ENCODE measurements around the gene RABEPK.
"Not testable (repeated sequence)": the region's sequence is repeated elsewhere in the genome, so short reads cannot be mapped to it uniquely, and the experiment has no call there.

The RABEPK gene

DNA sequence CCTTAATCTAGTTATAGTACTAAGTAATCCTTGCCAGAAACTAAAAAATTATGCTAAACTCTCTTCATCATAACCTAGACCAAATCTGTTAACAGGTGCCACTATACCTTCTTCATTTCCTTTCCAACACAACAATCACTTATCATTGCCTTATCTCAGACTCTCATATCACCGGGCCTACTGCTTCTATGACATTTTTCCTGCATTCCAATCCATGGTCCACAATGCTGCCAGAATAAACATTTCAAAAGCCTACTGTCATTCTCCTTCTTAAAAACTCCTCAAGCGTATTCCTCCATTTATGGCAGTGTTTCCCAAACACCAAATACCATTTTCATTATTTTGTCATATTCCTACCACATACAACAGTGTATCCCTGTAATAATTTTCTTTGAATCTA lies 17.3 kb upstream of the RABEPK start:
- no peaks in the 10 kb centered on the region for H3K9me3 Mint-ChIP-seq
- H3K4me3 Mint-ChIP-seq, result no peak overlapping the region
- H3K36me3 Mint-ChIP-seq, result peaks cover 14% of the 10 kb centered on the region
- no peaks in the 10 kb centered on the region for H3K27me3 Mint-ChIP-seq
- peaks cover 82% of the 10 kb centered on the region for H3K4me1 Mint-ChIP-seq
- peak overlapping the region; percentile 41 for H3K27ac Mint-ChIP-seq

DNA sequence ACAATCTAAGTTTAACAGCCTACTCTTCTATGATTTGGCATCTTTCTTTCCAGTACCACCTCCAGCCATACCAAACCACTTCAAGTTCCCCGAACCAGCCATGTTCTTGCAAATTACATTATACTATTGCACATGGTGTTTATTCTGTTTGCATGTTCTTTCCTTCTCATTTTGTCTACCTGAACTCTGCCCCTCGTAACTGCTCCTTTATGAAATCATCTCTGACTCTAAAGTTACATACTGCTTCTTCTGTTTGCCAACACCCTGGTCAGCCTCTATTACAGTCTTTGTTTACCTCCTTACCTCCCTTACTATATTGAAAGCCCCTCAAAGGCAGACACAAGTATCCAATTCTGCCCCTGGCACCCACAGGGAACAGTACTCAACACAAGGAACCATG lies 16.8 kb upstream of the RABEPK start:
- H3K27ac Mint-ChIP-seq, result no peak overlapping the region
- H3K4me1 Mint-ChIP-seq, result peaks cover 78% of the 10 kb centered on the region

DNA sequence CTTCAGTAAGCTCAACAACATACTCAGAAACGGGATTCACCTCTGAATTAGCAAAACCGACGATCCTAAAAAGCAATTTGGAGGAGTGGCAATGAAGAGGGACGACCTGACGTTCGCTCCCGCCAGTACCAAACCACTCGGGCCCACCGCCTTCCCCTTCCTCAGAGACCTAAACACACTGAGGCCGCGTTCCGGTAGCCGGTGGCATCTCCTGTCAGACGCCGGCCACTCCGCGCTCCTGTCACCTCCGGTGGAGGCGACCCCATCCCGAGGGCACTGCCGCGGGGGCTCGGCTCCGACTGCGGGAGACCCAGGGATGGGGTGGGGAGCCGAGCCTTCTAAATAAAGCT lies 11.4 kb upstream of the RABEPK start:
- H3K27me3 Mint-ChIP-seq, result no peaks in the 10 kb centered on the region
- H3K27ac Mint-ChIP-seq, result peak overlapping the region; percentile 79
- H3K36me3 Mint-ChIP-seq, result peaks cover 2% of the 10 kb centered on the region
- peaks cover 62% of the 10 kb centered on the region for H3K4me1 Mint-ChIP-seq
- peak overlapping the region; percentile 98 for H3K4me3 Mint-ChIP-seq
- H3K9me3 Mint-ChIP-seq, result no peaks in the 10 kb centered on the region

More for the DNA sequence above, 16.8 kb upstream of the RABEPK start:
- Mint-ChIP-seq H3K27me3 (no peaks in the 10 kb centered on the region), H3K9me3 (no peaks in the 10 kb centered on the region), H3K36me3 (peaks cover 13% of the 10 kb centered on the region), H3K4me3 (no peak overlapping the region)

DNA sequence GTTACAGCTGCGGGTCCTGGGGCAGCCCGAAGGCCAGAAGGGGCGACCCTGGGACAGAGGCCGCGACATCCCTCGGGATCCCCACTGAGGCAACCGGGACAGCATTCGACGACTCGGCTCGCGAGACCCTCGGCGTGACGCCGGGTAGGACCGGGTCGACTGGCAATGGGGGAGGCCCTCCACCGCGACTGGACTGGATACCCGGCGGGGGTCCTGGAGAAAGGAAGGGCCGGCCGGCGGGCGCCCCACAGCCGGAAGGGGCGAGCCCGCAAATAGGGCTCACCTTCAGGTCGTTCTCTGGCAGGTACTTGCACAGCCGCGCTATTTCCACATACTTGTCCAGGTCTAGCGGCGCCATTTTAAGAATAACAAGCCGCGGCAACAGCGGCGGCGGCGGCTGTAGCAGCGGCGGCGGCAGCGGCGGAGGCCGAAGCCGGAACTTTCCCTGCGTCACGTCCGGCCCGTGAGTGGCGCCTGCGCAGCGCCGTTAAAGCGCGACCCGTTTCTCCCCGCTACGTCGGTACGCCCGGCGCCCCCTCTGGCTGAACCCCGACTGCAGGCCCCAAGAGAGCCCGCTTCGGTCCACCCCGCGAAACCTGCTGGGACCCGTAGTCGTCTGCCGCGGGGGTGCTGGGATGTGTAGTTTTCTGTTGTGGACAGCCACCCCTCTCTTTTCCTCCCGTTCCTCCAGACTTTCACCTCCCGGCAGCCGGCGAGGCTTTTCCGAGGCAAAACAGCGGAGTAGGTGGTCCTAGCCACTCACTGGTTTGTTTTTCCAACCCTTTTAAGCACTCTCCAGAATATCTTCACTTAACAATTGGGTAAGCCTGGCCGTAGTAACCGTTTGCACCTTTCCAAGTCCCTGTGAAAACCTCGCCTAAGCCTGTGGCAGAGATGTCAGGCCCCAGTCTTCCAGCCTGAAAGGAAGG lies 10.7 kb upstream of the RABEPK start, which contains the start of gene PPP6C:
Gene PPP6C, minus strand, starts transcription at position 443 of the 929 bp plus-strand sequence. Its CDS starts 85 bp downstream, at position 358.
- peaks cover 64% of the 10 kb centered on the region for H3K4me1 Mint-ChIP-seq
- H3K27ac Mint-ChIP-seq, result peak within 1 kb of the TSS; percentile 97
- H3K36me3 Mint-ChIP-seq, result no peaks in the 10 kb centered on the region
- H3K27me3 Mint-ChIP-seq, result no peaks in the 10 kb centered on the region
- H3K4me3 Mint-ChIP-seq, result peak within 1 kb of the TSS; percentile 98
- no peaks in the 10 kb centered on the region for H3K9me3 Mint-ChIP-seq

DNA sequence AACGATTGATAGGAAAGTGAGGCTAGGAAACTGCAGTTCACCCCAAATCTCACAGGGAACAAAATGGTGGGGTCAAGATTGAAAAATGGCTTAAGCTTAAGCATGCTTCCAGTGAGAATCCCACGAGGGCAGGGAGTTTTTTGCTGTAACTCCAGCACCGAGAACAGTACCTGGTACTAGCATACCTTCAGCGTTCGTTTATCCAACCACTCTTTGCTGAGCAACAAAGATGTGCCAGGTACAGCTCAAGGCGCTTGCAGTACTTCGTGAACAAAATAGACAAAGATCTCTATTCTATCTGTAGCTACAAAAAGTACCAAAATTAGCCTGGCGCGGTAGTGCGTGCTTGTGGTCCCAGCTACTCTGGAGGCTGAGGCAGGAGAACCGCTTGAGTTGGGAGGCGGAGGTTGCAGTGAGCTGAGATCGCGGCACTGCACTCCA lies 10.0 kb upstream of the RABEPK start:
- peak overlapping the region; percentile 97 for H3K27ac Mint-ChIP-seq
- H3K27me3 Mint-ChIP-seq, result no peaks in the 10 kb centered on the region
- H3K36me3 Mint-ChIP-seq, result no peaks in the 10 kb centered on the region
- peak overlapping the region; percentile 98 for H3K4me3 Mint-ChIP-seq
- H3K4me1 Mint-ChIP-seq, result peaks cover 66% of the 10 kb centered on the region
- no peaks in the 10 kb centered on the region for H3K9me3 Mint-ChIP-seq

DNA sequence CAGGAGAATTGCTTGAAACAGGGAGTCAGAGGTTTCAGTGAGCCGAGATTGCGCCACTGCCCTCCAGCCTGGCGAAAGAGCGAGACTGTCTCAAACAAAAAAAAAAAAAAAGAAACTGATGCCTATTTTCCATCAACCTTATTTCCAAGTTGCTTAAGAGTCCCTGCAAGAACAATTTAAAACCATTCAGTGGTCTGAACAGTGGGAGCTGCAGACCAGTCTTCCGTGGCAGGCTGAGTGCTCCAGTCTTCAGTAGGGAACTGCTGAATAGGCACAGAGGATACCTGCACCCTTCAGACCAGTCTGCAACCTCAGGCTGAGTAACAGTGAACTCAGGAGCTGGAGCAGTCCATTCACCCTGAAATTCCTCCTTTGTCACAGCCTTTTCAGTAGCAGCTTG lies 5.9 kb upstream of the RABEPK start:
- not testable (repeated sequence) for H3K27me3 Mint-ChIP-seq, H3K36me3 Mint-ChIP-seq, H3K9me3 Mint-ChIP-seq
- peak overlapping the region; percentile 71 for H3K4me3 Mint-ChIP-seq
- H3K27ac Mint-ChIP-seq, result peak overlapping the region; percentile 85
- peaks cover 74% of the 10 kb centered on the region for H3K4me1 Mint-ChIP-seq

DNA sequence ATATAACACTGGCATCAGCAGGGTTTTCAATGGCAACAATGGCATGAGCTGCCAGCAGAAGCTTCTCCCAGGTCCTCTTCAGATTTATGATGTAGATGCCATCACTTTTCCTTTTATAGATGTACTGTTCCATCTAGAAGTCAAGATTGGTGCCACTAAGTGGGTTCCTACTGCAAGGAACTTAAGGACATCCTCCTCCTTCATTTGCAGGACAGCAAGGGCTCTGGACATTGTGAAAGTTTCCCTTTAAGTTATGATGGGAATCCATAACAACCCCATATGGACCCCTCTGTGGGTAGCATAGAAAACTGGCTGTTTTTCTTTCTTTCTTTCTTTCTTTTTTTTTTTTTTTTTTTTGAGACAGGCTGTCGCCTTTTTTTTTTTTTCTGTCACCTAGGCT lies 4.8 kb upstream of the RABEPK start:
- H3K27ac Mint-ChIP-seq, H3K36me3 Mint-ChIP-seq, H3K4me3 Mint-ChIP-seq, H3K27me3 Mint-ChIP-seq, H3K9me3 Mint-ChIP-seq: not testable (repeated sequence)
- peaks cover 72% of the 10 kb centered on the region for H3K4me1 Mint-ChIP-seq

DNA sequence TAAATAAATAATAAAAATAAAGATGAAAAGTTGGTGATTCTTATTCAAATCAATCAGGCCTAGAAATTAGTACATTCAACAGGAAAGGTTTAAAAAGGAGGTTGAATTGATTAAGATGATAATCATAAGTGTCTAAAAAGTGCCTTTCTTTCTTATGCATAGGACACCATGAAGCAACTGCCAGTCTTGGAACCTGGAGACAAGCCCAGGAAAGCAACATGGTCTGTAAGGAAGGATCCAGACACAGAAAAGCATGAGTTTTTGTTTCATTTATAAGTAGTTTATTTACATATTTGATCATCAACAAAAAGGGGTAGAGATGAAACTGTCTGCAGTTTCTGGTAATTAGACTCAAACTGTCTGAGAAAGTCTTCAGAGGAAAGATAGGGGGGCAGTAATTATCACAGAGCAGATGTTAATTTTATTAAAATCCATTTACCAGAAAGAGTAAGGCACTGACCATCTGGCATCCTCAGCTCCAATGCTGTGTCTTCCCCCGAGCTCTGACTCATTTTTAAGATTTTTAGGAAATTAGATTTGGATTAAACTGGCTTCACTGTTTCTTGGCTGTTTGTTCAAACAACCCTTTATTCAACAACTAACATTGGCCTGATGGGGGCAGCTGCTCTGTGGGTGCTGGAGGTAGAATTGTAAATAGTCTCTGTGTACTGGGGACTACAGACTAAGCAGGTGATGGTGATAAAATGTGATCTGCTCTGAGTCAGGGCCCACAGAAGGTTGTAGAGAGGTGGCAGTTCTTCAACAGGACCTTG lies 2.7 kb downstream of the RABEPK start:
- Mint-ChIP-seq H3K27ac (peak overlapping the region; percentile 14), H3K27me3 (no peaks in the 10 kb centered on the region), H3K36me3 (peaks cover 19% of the 10 kb centered on the region), H3K4me3 (no peak overlapping the region), H3K4me1 (peaks cover 34% of the 10 kb centered on the region), H3K9me3 (no peaks in the 10 kb centered on the region)

DNA sequence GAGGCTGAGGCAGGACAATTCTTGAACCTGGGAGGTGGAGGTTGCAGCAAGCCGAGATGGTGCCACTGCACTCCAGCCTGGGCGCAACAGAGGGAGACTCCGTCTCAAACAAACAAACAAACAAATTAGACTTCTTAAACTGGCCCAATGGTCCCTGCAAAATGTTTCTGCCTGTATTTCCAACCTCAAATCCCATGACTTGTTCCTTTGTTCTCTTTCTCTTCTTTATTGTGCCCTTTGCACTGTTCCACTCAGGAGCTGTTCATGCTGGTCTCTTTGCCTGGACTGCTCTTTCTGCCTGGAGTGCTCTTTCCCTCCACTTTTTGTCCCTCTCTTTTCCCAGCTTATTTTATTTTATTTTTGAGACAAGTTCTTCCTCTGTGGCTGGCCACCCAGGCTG lies 4.1 kb downstream of the RABEPK start:
- Mint-ChIP-seq H3K4me3 (no peak overlapping the region), H3K27ac (no peak overlapping the region), H3K36me3 (peaks cover 24% of the 10 kb centered on the region), H3K27me3 (no peaks in the 10 kb centered on the region), H3K4me1 (peaks cover 27% of the 10 kb centered on the region), H3K9me3 (no peaks in the 10 kb centered on the region)

DNA sequence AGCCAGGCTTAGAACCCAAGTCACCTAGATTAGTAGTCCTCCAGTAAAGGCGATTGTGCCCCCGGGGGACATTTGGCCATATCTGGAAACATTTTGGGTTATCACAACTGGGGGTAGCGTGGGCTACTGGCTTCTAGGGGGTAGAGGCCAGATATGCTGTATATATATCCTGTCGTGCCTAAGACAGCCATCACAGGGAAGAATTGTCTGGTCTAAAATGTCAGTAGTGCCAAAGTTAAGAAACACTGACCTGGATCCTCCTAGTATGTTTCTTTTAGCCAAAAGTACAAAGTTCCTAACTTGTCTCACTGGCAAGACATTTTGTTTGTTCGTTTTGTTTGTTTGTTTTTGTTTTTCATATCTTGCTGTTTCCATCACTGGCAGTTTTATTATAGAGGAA lies 13.8 kb downstream of the RABEPK start:
- Mint-ChIP-seq H3K36me3 (peaks cover 17% of the 10 kb centered on the region), H3K4me3 (no peak overlapping the region), H3K4me1 (no peaks in the 10 kb centered on the region), H3K27ac (no peak overlapping the region), H3K27me3 (no peaks in the 10 kb centered on the region), H3K9me3 (no peaks in the 10 kb centered on the region)

DNA sequence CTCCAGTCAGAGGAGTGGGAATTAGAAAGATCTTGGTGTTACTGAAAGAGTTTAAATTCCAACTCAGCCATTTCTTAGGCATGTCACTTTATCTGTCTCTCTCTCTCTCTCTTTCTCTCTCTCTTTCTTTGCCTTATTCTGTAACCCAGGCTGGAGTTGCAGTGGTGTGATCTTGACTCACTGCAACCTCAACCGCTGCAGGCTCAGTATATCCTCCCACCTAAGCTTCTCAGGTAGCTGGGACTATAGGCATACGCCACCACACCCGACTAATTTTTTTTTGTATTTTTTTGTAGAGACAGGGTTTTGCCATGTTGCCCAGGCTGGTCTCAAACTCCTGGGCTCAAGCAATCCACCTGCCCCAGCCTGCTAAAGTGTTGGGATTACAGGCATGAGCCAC lies 18.3 kb downstream of the RABEPK start:
- Mint-ChIP-seq H3K27me3 (no peaks in the 10 kb centered on the region), H3K27ac (no peak overlapping the region), H3K36me3 (peaks cover 9% of the 10 kb centered on the region), H3K9me3 (no peaks in the 10 kb centered on the region), H3K4me3 (no peak overlapping the region), H3K4me1 (no peaks in the 10 kb centered on the region)

DNA sequence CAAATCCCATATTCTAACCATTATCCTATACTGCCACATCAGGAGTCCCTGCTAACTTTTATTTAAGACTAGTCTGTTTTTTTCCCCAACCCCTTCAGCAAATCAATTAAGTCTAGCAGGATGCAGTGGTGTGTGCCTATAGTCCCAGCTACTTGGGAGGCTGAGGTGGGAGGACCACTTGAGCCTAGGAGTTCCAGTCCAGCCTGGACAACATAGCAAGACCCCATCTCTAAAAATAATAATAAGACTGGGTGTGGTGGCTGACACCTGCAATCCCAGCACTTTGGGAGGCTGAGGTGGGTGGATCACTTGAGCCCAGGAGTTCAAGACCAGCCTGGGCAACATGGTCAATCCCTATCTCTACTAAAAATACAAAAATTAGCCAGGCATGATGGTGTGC lies 24.5 kb downstream of the RABEPK start:
- H3K27ac Mint-ChIP-seq, H3K4me1 Mint-ChIP-seq, H3K36me3 Mint-ChIP-seq, H3K9me3 Mint-ChIP-seq, H3K27me3 Mint-ChIP-seq, H3K4me3 Mint-ChIP-seq: not testable (repeated sequence)

DNA sequence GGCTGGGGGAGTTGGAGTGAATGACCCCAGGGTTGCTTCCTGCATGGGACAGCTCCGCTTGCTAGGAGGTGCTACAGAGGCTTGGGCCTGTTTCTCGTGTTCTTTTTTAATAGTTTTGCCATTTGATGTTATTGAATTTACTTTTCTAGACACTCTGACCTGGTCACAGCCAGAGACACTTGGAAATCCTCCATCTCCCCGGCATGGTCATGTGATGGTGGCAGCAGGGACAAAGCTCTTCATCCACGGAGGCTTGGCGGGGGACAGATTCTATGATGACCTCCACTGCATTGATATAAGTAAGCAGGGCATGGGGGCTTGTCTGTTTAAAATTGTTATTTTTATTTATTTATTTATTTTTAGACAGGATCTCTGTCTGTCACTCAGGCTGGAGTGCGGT lies 27.4 kb downstream of the RABEPK start:
- no peaks in the 10 kb centered on the region for H3K9me3 Mint-ChIP-seq
- peaks cover 4% of the 10 kb centered on the region for H3K36me3 Mint-ChIP-seq
- H3K27me3 Mint-ChIP-seq, result no peaks in the 10 kb centered on the region
- no peak overlapping the region for H3K4me3 Mint-ChIP-seq
- H3K27ac Mint-ChIP-seq, result no peak overlapping the region
- H3K4me1 Mint-ChIP-seq, result no peaks in the 10 kb centered on the region

DNA sequence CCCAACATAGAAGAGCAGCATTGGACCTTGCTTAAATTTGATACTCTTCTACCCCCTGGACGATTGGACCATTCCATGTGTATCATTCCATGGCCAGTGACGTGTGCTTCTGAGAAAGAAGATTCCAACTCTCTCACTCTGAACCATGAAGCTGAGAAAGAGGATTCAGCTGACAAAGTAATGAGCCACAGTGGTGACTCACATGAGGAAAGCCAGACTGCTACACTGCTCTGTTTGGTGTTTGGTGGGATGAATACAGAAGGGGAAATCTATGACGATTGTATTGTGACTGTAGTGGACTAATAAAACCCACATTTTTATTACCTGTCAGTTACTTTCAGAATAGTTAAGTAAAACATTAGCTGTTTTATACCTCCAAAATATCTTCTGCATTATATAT lies 33.3 kb downstream of the RABEPK start:
- no peaks in the 10 kb centered on the region for H3K9me3 Mint-ChIP-seq
- H3K4me3 Mint-ChIP-seq, result no peak overlapping the region
- peak overlapping the region; percentile 83 for H3K27ac Mint-ChIP-seq
- no peaks in the 10 kb centered on the region for H3K27me3 Mint-ChIP-seq
- H3K4me1 Mint-ChIP-seq, result peaks cover 39% of the 10 kb centered on the region
- H3K36me3 Mint-ChIP-seq, result peaks cover 33% of the 10 kb centered on the region

DNA sequence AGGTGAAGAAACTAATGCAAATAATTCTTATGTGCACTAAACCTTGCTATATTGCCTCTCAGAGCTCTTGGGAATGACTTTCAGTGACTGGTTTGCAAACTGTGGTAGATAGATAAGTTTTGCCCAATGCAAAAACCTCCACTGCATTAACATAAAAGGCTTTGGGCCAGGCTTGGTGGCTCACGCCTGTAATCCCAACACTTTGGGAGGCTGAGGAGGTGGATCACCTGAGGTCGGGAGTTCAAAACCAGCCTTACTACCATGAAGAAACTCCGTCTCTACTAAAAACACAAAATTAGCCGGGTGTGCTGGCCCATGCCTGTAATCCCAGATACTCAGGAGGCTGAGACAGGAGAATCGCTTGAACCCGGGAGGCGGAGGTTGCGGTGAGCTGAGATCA lies 33.8 kb downstream of the RABEPK start:
- not testable (repeated sequence) for H3K27ac Mint-ChIP-seq, H3K27me3 Mint-ChIP-seq, H3K9me3 Mint-ChIP-seq
- peaks cover 43% of the 10 kb centered on the region for H3K4me1 Mint-ChIP-seq
- H3K36me3 Mint-ChIP-seq, result peaks cover 37% of the 10 kb centered on the region
- peak overlapping the region; percentile 15 for H3K4me3 Mint-ChIP-seq

All from activated naive CD4-positive, alpha-beta T cell treated with anti-CD3 and anti-CD28 coated beads, Interleukin-2, amount 50 U/mL, for 24 hours (primary cell).